GM21619 (cell line): Measurements from ENCODE around the gene PLEKHJ1.

ENCODE experiments used
- ATAC-seq: cut with Tn5 transposase; IDR thresholded peaks from one replicate; pipeline ENCODE4 v1.9.1; 2021; ENCODE audit not compliant: unreplicated experiment

Gene PLEKHJ1

DNA sequence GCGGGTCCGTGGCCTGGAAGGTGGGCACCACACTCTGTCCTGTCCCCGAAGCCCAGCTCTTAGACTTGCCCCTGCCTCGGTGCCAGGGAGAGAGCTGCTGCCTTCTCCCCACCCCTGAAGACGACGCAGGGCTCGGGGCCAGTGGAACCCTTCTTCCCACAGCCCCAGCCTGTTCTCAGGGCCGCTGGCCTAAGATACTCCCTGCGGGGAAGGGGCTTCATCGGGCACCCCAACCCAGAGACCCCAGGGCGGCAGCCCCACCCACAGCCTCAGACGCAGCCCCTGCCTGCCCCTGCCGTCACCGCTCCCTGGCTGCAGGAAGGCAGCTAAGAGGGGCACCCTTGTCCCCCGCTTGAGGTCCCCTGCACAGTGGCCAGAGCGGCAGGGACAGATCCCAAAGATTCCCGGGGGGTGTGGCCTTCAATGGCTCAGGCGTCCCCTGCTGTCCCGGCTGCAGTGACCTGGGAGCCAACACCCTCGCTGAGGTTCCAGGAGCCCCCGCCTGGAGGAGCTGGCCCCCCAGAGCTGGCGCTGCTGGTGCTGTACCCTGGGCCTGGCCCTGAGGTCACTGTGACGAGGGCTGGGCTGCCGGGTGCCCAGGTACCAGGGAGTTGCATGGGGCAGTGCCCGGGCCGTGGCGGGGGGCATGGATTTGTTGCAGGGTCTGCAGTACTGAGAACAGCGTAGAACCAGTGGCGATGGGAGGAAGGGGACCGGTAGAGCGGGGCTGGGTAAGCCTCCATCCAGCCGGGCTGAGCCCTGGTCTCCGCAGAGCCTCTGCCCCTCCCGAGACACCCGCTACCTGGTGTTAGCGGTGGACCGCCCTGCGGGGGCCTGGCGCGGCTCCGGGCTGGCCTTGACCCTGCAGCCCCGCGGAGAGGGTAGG lies 14.0 kb upstream of the PLEKHJ1 start:
- ATAC-seq: no peak

DNA sequence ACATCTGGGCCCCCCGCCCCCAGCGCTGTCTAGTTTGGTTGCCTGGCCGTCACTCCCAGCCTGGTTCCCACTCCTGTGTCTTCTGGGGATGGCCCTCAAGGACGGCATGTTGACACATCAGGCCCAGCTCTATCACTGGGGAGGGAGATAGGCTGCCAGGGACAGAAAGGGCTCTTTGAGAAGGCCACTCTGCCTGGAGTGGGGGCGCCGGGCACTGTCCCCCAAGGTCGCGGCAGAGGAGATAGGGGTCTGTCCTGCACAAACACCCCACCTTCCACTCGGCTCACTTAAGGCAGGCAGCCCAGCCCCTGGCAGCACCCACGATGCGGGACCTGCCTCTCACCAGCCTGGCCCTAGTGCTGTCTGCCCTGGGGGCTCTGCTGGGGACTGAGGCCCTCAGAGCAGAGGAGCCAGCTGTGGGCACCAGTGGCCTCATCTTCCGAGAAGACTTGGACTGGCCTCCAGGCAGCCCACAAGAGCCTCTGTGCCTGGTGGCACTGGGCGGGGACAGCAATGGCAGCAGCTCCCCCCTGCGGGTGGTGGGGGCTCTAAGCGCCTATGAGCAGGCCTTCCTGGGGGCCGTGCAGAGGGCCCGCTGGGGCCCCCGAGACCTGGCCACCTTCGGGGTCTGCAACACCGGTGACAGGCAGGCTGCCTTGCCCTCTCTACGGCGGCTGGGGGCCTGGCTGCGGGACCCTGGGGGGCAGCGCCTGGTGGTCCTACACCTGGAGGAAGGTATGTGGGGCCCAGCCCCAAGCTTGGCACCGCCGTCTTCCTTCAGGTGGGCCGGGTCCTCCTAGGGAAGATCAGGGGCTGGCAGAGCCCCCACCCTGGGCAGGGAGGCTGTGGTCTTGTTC lies 13.1 kb upstream of the PLEKHJ1 start, which contains the start of gene AMH:
Gene AMH, plus strand, starts transcription at position 314 of the 857 bp plus-strand sequence. Its CDS starts 10 bp downstream, at position 324.
- no peak for ATAC-seq

- ATAC-seq: no peak
Measured at GRCh38 chr19:2248136-2249009, 12.2 kb upstream of the PLEKHJ1 start.

DNA sequence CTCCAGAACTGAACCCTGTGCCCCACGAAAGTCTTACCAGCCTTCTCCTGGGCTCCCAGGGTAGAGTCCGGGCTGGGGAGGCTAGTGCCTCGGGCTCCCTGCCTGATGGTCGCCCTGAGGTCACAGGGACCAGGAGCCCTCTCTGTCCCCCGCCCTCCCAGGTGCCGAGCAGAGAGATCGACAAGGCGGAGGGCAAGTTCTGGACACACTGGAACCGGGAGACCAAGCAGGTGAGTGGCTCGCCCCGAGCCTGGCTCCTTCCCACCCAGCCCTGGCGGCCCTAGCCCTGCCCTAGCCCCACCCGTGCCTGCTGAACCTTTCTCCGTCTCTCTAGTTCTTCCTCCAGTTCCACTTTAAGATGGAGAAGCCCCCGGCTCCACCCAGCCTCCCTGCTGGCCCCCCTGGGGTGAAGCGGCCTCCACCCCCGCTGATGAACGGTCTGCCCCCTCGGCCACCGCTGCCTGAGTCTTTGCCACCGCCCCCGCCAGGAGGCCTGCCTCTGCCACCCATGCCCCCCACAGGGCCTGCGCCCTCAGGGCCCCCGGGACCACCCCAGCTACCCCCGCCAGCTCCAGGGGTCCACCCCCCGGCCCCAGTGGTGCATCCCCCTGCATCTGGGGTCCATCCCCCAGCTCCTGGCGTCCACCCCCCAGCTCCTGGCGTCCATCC lies 11.4 kb upstream of the PLEKHJ1 start:
- no peak for ATAC-seq

GRCh38 chr19:2246801-2247361 lies 10.8 kb upstream of the PLEKHJ1 start:
- ATAC-seq: no peak

- no peak for ATAC-seq
Measured at GRCh38 chr19:2246014-2246620, 10.0 kb upstream of the PLEKHJ1 start.

GRCh38 chr19:2245273-2245672 lies 9.1 kb upstream of the PLEKHJ1 start:
- ATAC-seq: no peak

- no peak for ATAC-seq
Measured at GRCh38 chr19:2244486-2244885, 8.4 kb upstream of the PLEKHJ1 start.

- ATAC-seq: no peak
Measured at GRCh38 chr19:2244125-2244411, 7.9 kb upstream of the PLEKHJ1 start.

DNA sequence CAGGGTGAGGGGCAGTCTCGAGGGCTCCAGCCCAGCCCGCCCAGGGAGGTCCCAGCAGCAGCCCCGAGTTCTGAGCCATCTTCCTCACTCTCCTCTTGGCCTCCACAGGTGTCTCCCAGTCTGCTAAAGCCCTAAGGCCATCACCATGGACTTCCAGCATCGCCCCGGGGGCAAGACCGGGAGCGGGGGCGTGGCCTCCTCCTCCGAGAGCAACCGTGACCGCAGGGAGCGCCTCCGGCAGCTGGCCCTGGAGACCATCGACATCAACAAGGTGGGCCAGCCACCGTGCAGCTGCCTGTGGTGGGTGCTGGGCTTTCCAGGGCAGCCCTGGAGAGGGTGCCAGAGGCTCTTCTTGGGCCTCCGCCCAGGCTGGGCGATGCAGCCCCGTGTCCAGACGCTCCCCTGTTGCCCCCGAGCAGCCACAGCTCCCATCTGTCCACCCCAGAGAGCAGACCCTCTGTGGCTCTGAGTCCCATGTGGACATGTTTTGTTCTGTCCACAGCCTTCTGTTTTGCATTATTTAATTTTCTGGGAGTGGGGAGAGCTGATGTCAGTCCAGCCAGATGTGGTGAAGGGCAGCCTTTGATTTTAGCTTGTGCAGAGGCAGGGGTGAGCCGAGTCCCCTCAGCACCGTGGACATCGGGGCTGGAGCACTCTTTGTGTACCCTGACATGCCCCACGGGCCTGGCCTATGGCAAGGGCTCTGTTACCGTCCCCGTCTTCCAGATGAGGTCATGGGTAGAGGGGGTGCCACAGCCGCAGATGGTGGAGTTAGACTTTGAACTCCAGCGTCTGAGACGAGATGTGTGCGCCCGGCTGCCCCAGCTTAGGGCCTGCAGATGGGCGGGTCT lies 7.4 kb upstream of the PLEKHJ1 start:
- no peak for ATAC-seq

DNA sequence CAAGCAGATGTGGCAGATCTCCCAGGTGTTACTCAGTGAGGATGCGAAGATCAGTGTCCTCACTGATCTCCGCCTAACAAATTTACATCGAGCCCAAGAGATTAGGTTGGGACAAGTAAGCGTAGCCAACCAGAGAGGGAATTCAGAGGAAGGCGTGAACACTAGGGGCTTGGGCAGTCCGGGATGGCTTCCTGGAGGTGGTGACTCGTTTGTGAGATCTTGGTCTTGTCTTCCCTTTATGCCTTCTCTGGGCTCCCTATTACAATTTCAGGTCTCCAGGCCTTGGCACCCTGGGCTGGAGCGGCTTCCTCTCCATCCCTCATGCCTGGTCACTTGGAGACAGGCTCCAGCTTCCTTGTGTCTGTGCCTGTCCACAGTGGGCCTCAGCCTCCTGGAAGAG lies 6.7 kb upstream of the PLEKHJ1 start:
- ATAC-seq: no peak

DNA sequence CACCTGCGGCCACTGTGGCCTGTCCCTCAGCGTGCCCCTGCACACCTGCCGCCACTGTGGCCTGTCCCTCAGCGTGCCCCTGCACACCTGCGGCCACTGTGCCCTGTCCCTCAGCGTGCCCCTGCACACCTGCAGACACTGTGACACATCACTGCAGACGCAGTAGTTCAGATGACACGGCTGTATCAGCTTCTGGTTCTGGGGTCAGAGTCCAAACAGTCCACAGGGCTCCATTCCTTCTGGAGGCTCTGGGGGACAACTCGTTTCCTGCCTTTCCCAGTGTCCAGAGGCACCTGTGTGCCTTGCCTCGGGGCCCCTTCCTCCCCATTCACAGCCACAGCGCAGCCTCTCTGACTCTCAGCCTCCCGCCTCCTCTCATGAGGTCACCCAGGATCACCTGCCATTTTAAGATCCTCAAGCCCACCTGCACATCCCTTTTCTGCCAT lies 6.0 kb upstream of the PLEKHJ1 start:
- ATAC-seq: no peak

DNA sequence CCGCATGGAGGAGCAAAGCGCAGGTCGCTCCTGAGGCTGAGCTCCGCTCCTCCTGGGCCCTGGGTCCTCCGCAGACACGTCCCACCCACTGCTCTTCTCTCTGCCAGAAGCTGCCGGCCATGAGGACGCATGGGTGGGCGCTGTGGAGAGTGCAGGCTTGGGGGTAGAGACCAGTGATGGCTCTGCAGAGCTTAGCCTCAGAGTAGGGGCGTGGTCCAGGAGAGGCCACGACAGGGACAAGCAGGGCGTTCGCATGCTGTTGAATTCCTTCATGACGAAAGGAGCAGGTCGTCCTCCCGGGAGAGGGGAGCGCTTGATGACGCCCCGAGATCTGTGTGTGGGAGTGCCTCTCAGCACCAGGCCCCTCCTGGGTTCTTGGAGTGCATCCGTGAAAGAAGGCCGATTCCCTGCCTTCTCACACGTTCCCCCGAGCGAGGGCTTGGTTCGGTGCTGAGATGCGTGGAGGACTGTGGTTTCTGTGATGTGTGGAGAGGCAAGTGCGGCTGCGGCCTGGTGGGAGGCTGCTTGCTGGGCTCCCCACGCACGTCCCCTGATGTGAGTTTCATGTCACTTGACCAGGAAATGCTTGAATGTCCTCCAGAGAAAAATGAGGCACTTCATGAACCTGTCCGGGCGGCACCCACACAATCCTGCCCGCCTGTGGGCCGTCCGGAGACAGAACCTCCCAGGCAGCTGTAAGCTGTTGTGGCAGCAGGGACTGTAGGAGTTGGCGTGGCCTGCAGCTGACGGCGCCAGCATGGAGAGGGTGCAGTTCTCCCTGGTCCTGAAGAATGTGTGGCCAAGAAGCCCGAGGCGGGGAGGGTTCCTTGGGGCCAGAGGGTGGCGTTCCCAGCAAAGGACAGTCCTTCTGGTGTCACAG lies 5.0 kb upstream of the PLEKHJ1 start:
- ATAC-seq: no peak

GRCh38 chr19:2239771-2240770 lies 3.9 kb upstream of the PLEKHJ1 start:
- no peak for ATAC-seq

DNA sequence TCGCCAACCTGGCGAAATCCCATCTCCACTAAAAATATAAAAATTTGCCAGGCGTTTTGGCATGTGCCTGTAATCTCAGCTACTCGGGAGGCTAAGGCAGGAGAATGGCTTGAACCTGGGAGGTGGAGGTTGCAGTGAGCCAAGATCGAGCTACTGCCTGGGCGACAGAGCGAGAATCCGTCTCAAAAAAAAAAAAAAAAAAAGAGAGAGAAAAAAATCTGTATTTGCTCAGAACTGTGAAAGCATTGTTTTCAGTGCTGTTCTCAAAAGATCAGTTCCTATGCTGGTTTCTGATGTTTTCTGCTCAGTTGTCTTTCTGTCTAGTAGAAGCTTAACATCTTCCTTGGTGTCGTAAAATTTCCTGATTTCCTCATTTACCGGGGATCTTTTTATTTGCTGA lies 3.0 kb upstream of the PLEKHJ1 start:
- ATAC-seq: no peak

DNA sequence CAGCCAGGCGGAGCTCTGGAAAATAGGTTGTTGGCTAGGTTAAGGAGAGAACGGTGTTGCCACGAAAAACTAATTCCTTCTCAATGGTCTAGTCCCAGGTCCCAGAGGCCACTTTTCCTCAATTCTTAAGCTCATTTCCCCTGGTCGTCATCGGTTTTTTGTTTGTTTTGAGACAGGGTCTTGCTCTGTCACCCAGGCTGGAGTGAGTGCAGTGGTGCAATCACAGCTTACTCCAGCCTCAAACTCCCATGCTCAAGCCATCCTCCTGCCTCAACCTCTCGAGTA lies 1.7 kb upstream of the PLEKHJ1 start:
- ATAC-seq: no peak
